Measurements from ENCODE around the gene CHAC1. TPM values are rescaled to one million over a fixed set of nuclear protein-coding genes. Genes with fewer than 3 reads are reported as not detected.

Gene CHAC1
- total RNA-seq, 5 donors from 2014 or later (not counting 1 experiment from before 2014, with no cell fraction given), result 0.44 to 7.5 (median 7.2) TPM

DNA sequence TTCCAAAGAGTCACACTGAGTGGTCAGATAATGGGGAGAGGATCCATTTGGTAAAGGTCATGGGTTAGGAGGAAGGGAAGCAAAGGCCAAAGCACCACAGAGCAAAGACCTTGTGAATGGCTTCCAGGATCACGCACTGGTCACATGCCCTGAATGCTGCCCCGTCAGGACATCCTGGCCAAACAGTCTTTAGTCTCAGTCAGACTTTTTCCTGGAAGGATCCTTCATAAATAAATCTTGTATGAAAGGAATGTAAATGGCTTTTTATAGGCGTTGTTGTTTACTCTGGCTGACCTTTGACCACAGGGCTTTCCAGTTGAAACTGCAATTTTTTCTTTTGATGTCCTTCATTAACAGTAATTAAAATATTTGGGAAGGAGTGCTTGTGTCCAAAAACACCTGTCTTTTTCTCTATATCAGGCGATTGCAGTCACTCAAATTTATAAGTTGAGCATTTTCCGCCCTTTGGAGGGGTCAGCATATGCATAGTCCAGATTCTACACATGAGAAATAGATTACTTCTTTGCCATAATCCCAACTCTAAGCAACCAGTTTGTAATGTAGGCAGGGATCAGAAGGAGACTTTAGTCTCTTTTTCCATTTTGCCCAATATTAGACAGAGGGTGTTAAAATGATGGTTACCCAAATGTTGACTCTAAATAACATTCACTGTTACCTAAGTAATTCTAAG is 48.4 kb downstream of the CHAC1 start:
- WGBS (ENCODE audit: insufficient coverage), result 100% methylated on average over 1 of the region's 5 CpGs
- no peak overlapping the region for H3K4me3 ChIP-seq (ENCODE audit: control insufficient read depth in 1 of 2, extremely low read depth in 1 of 2, low read length in 1 of 2)
- ATAC-seq (replicated peaks in 1 of 4), result no peak
- CTCF ChIA-PET, result no interaction called here
- Mint-ChIP-seq H3K27me3 (no peaks in the 10 kb centered on the region), H3K27ac (no peak overlapping the region), H3K36me3 (peaks cover 39% of the 10 kb centered on the region), H3K4me3 (no peak overlapping the region), H3K4me1 (no peaks in the 10 kb centered on the region), H3K9me3 (no peaks in the 10 kb centered on the region)
- peaks cover 7 to 48% of the 10 kb centered on the region in 2 donors for H3K36me3 ChIP-seq (ENCODE audit: control insufficient read depth in 2 of 2, extremely low read depth in 1 of 2, insufficient read depth in 1 of 2, low read length in 1 of 2)
- DNase-seq, result no peak
- POLR2A ChIA-PET, result no interaction called here
- H3K27me3 ChIP-seq (replicated peaks in 1 of 2; ENCODE audit: control insufficient read depth in 2 of 2, extremely low read depth in 1 of 2, insufficient read depth in 2 of 2, low read length in 1 of 2), result no peaks in the 10 kb centered on the region
- no peaks in the 10 kb centered on the region for H3K9me3 ChIP-seq
- H3K4me1 ChIP-seq (ENCODE audit: control insufficient read depth in 1 of 2, extremely low read depth in 1 of 2, insufficient read depth in 2 of 2, low read length in 2 of 2), result no peaks in the 10 kb centered on the region
- H3K27ac ChIP-seq (ENCODE audit: low read length), result no peak overlapping the region

DNA sequence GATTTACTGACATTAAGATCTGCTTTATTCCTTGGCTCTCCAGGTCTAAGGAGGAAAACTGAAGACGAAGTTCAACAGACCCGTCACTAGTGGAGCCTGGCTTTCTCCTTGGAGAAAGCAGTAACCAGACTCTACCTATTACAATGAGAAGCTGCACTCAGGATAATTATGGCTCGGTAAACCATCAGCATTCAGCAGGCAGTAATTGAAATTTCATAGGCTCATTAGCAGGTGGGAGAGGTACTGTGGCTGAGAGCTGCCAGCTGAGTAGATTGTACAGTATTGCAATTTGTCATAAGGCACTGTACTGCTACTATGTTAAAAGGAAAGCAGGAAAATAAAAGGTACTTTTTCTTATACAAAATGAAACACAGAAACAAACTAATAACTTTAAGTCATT is 51.2 kb downstream of the CHAC1 start:
- H3K9me3 Mint-ChIP-seq, result no peaks in the 10 kb centered on the region
- DNase-seq (no peak), ATAC-seq (replicated peaks in 1 of 4) (no peak)
- Histone ChIP-seq H3K27ac (ENCODE audit: low read length) (no peak overlapping the region), H3K4me1 (ENCODE audit: control insufficient read depth in 1 of 2, extremely low read depth in 1 of 2, insufficient read depth in 2 of 2, low read length in 2 of 2) (no peaks in the 10 kb centered on the region), H3K36me3 (ENCODE audit: control insufficient read depth in 2 of 2, extremely low read depth in 1 of 2, insufficient read depth in 1 of 2, low read length in 1 of 2) (peaks cover 3 to 35% of the 10 kb centered on the region in 2 donors), H3K27me3 (replicated peaks in 1 of 2; ENCODE audit: control insufficient read depth in 2 of 2, extremely low read depth in 1 of 2, insufficient read depth in 2 of 2, low read length in 1 of 2) (no peaks in the 10 kb centered on the region), H3K4me3 (ENCODE audit: control insufficient read depth in 1 of 2, extremely low read depth in 1 of 2, low read length in 1 of 2) (no peak overlapping the region), H3K9me3 (no peaks in the 10 kb centered on the region)
- no peaks in the 10 kb centered on the region for H3K4me1 Mint-ChIP-seq
- POLR2A ChIA-PET, result no interaction called here
- peaks cover 35% of the 10 kb centered on the region for H3K36me3 Mint-ChIP-seq
- no peak overlapping the region for H3K4me3 Mint-ChIP-seq
- CTCF ChIA-PET, result no interaction called here
- no peak overlapping the region for H3K27ac Mint-ChIP-seq
- H3K27me3 Mint-ChIP-seq, result no peaks in the 10 kb centered on the region
- 100% methylated on average over 2 of the region's 3 CpGs for WGBS (ENCODE audit: insufficient coverage)

Other genes with a start within 250 kb of the CHAC1 start
- 10 to 100 TPM; 23.9 to 32.3 (median 26.9) TPM for gene RMDN3, start 198.2 kb upstream of the CHAC1 start, total RNA-seq
- 10 to 100 TPM; 13.7 to 29.9 (median 28.4) TPM for gene GCHFR, start 189.4 kb upstream of the CHAC1 start, total RNA-seq
- gene C15orf62, start 183.5 kb upstream of the CHAC1 start, total RNA-seq, result 1 to 10 TPM in 4 of 5 donors, under 1 TPM in 1; 0.60 to 3.2 (median 2.4) TPM
- 10 to 100 TPM; 20.0 to 38.9 (median 30.8) TPM for gene ZFYVE19, start 146.4 kb upstream of the CHAC1 start, total RNA-seq
- 10 to 100 TPM; 33.1 to 47.5 (median 45.1) TPM for gene DNAJC17, start 146.0 kb upstream of the CHAC1 start, total RNA-seq
- gene PPP1R14D, start 124.8 kb upstream of the CHAC1 start, total RNA-seq, result not detected
- gene SPINT1, start 109.4 kb upstream of the CHAC1 start, total RNA-seq, result 1 to 10 TPM; 1.6 to 6.6 (median 5.1) TPM
- gene RHOV, start 79.2 kb upstream of the CHAC1 start, total RNA-seq, result not detected
- gene VPS18, start 59.0 kb upstream of the CHAC1 start, total RNA-seq, result 10 to 100 TPM; 16.2 to 23.4 (median 21.3) TPM
- under 1 TPM in 3 of 5 donors, not detected in 2; 0.12 to 0.25 (median 0.13) TPM for gene DLL4, start 24.1 kb upstream of the CHAC1 start, total RNA-seq
- gene INO80, start 162.8 kb downstream of the CHAC1 start, total RNA-seq, result 10 to 100 TPM; 31.3 to 34.7 (median 33.7) TPM

Data from T-cell (primary cell).